ENCODE results near the gene CNTNAP2. TPM values are rescaled to one million over a fixed set of nuclear protein-coding genes. Genes with fewer than 3 reads are reported as not detected.

Gene CNTNAP2
- total RNA-seq, 1 experiment from 2014 or later: 64.5 TPM

- Mint-ChIP-seq H3K4me1 (peaks cover 24 to 25% of the 10 kb centered on the region in 2 experiments), H3K9me3 (peaks cover 4 to 13% of the 10 kb centered on the region in 2 experiments), H3K27ac (0 out of 7 replicates have a peak overlapping the region, but pooled peaks of 1 of the 3 experiments have one; percentile 73), H3K27me3 (ENCODE audit: low read depth) (peaks cover 92% of the 10 kb centered on the region), H3K4me3 (no peak overlapping the region), H3K36me3 (ENCODE audit: insufficient read depth in 1 of 3, low read depth in 3 of 3) (peaks cover 0 to 10% (median 4%) of the 10 kb centered on the region in 3 experiments; a peak in 3 of 7 replicates)
- Histone ChIP-seq H4K91ac (ENCODE audit: insufficient read length, low read depth, low read length) (no peak overlapping the region), H3K9ac (ENCODE audit: extremely low read depth, insufficient read length, low read length) (no peak overlapping the region), H4K20me1 (ENCODE audit: control insufficient read depth, insufficient read depth, insufficient read length) (no peaks in the 10 kb centered on the region), H2AFZ (ENCODE audit: low read length) (no peak overlapping the region), H3K79me1 (ENCODE audit: insufficient read depth, low read depth, low read length, poor library complexity, severe bottlenecking) (no peaks in the 10 kb centered on the region), H3K9me3 (ENCODE audit: control insufficient read depth, low read depth, low read length) (no peaks in the 10 kb centered on the region), H4K5ac (ENCODE audit: insufficient read length, low read depth, low read length) (no peak overlapping the region), H4K8ac (replicated peaks; ENCODE audit: insufficient read length, low read depth, low read length) (no peak overlapping the region), H2BK20ac (ENCODE audit: low read depth, low read length, poor library complexity, severe bottlenecking) (no peak overlapping the region), H2AK5ac (ENCODE audit: insufficient read length, low read length) (no peak overlapping the region), H3K4ac (ENCODE audit: low read depth, low read length) (no peak overlapping the region), H3K14ac (ENCODE audit: insufficient read depth, low read length) (no peak overlapping the region), H2BK120ac (ENCODE audit: low read depth, low read length, poor library complexity, severe bottlenecking) (no peak overlapping the region), H3K79me2 (ENCODE audit: insufficient read depth, low read length) (no peaks in the 10 kb centered on the region), H2BK15ac (ENCODE audit: low read depth, low read length) (no peak overlapping the region), H3T11ph (ENCODE audit: low read length) (no peak overlapping the region), H3K27ac (ENCODE audit: insufficient read length, low read depth, low read length) (no peak overlapping the region), H3K56ac (ENCODE audit: insufficient read length, low read depth, low read length) (no peak overlapping the region), H3K23ac (ENCODE audit: insufficient read length, low read depth, low read length) (no peak overlapping the region), H3K23me2 (ENCODE audit: insufficient read length, low read depth, low read length, poor library complexity, severe bottlenecking) (no peaks in the 10 kb centered on the region), H2BK5ac (ENCODE audit: insufficient read length, low read length) (no peak overlapping the region), H3K4me2 (ENCODE audit: insufficient read depth, insufficient read length, low read length) (no peak overlapping the region), H3K27me3 (ENCODE audit: insufficient read depth, low read length) (no peaks in the 10 kb centered on the region; the same call in 1 of the 2 replicates), H2BK12ac (ENCODE audit: insufficient read length, low read depth, low read length) (no peak overlapping the region), H3K4me1 (ENCODE audit: insufficient read depth, low read length) (peaks cover 3% of the 10 kb centered on the region; the same call in 1 of the 2 replicates), H3K18ac (ENCODE audit: insufficient read length, low read depth, low read length) (no peak overlapping the region)
- no peak for TF ChIP-seq CTCF (conservative IDR thresholded peaks at IDR 0.05)
- no CpG with 5 or more reads among the region's 6 CpGs for WGBS (ENCODE audit: extremely low coverage, insufficient read length, low lambda C conversion rate)
- no peak for DNase-seq
These were observed 1904.1 kb downstream of the CNTNAP2 start for GRCh38 chr7:148020679-148021078.
